ENCODE results near the gene KIF26B.
"Not testable (repeated sequence)": the region's sequence is repeated elsewhere in the genome, so short reads cannot be mapped to it uniquely, and the experiment has no call there.

The KIF26B gene

DNA sequence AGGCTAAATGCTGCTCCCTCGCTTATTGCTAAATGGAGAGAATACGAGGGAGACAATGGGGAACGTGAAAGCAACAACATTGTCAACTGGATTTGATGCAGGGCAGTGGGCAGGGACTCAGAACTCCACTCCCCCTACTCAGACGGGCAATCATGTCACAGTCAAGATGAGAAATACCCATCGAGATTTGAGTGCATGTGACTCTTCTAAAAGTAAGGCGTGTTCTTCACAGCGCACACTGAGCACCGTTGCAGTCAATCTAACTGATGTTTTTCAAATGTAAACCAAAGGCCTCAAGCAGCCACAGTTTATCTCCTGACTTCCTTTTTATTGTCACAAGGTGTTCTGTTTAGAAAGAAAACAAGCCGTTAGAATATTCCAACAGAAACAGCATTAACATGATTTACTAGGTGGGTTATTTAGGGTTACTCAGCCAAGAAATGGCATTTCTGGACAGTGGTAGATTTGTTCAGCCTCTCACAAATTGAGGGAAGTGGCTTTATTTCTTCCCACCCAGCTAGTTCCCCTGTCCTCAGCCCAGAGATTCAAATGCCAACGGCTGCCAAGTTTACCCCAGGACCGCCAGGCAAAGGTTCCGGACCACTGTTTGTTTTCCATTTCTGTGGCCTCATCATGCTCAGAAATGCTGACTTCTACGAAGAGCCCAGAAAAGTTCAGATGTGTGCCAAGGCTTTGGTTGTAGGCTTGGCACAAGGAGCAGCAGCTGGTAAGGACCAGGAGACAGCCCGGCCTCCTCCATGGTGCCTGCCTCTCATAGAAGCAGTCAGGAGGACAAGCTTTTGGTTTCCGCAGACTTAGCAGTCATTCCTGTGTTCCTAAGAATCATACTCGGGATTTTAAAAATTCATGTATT lies 171.4 kb downstream of the KIF26B start:
- no peak for TF ChIP-seq Cebpa-rat (IDR thresholded peaks at IDR 0.05)
- Histone ChIP-seq H4K20me1 (no peaks in the 10 kb centered on the region), H3K4me2 (no peak overlapping the region), H3K9ac (no peak overlapping the region), H3K4me1 (0 out of 20 replicates have a peak, but pooled peaks cover 0 to 4% (median 0%) of the 10 kb centered on the region in 10 experiments), H3K9me3 (replicated peaks in 1 of 11) (no peaks in the 10 kb centered on the region), H3K36me3 (no peaks in the 10 kb centered on the region), H3K4me3 (no peak overlapping the region), H3K27me3 (no peaks in the 10 kb centered on the region), H3K27ac (no peak overlapping the region)

DNA sequence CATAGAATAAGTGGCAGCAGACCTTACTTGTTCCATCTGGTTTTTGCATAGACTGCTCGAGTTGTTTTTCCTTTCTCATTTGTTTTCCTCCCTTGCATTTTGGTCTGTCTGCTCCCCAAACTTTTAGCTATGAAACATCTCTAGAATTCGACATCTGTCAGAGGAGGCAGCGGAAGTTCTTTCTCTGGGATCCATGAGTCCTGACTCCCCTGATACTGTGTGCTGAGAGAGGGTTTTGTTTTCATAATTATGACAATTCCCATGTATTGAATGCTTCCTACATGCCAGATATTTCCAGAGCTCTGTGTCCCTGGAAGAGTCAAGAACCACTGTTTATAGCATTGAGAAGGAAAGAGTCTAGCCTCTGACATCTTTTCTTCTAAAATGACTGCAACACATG lies 172.6 kb downstream of the KIF26B start:
- Histone ChIP-seq H3K4me1 (0 out of 20 replicates have a peak, but pooled peaks cover 0 to 4% (median 0%) of the 10 kb centered on the region in 10 experiments), H3K4me3 (no peak overlapping the region), H3K36me3 (no peaks in the 10 kb centered on the region), H3K9ac (no peak overlapping the region), H3K4me2 (no peak overlapping the region), H3K9me3 (replicated peaks in 1 of 11) (no peaks in the 10 kb centered on the region), H3K27me3 (no peaks in the 10 kb centered on the region), H4K20me1 (no peaks in the 10 kb centered on the region), H3K27ac (no peak overlapping the region)
- TF ChIP-seq Cebpa-rat (IDR thresholded peaks at IDR 0.05): no peak

DNA sequence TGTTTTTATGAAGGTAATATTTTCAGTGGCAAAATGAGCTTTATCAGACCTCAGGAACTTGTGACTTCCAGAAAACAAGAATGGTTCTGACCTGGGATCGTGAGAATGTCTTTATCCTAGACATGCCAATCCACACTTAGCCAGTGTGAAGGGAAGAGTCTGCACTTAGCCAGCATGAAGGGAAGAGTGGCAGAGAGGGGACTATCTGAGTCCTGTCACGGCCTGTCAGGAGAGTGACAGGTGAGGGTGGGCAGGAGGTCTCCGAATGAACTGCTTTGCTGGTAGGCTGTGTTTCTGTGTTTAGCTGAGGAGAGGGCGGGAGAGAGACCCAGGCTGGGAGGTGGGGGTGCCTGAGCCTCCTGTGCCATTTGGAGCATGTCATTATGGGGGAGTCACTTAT lies 173.1 kb downstream of the KIF26B start:
- Histone ChIP-seq H3K9me3 (replicated peaks in 1 of 11) (no peaks in the 10 kb centered on the region), H3K27me3 (no peaks in the 10 kb centered on the region), H3K4me3 (no peak overlapping the region), H4K20me1 (no peaks in the 10 kb centered on the region), H3K36me3 (no peaks in the 10 kb centered on the region), H3K9ac (no peak overlapping the region), H3K27ac (no peak overlapping the region), H3K4me1 (0 out of 20 replicates have a peak, but pooled peaks cover 0 to 4% (median 0%) of the 10 kb centered on the region in 10 experiments), H3K4me2 (no peak overlapping the region)
- no peak for TF ChIP-seq Cebpa-rat (IDR thresholded peaks at IDR 0.05)

DNA sequence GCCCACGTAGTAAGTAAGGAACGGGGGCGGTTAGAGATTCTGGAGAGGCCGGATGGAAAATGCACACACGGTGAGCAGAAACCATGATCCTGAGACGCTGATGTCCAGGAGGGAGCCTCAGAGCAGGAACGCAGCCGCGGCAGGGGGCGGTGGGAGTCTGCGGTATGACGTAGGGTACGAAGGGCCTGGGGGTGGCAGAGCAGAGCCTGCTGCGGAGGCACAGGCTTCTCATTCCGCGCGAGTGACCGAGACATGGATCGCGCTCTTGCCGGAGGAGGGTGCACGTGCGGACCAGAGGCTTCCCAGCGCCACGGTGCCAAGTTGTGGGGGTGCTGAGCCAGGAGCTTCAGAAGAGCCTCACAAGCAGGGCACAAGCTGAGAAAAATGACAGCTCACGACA lies 176.2 kb downstream of the KIF26B start:
- no peaks in the 10 kb centered on the region for H3K36me3 ChIP-seq
- H4K20me1 ChIP-seq: no peaks in the 10 kb centered on the region
- peaks cover 0 to 3% (median 0%) of the 10 kb centered on the region in 11 experiments; a peak in 1 of 22 replicates for H3K9me3 ChIP-seq (replicated peaks in 1 of 11)
- no peak for TF ChIP-seq Cebpa-rat (IDR thresholded peaks at IDR 0.05)
- H3K9ac ChIP-seq: no peak overlapping the region
- no peak overlapping the region for H3K4me2 ChIP-seq
- H3K4me3 ChIP-seq: no peak overlapping the region
- no peak overlapping the region for H3K27ac ChIP-seq
- H3K27me3 ChIP-seq: no peaks in the 10 kb centered on the region
- no peaks in the 10 kb centered on the region for H3K4me1 ChIP-seq

DNA sequence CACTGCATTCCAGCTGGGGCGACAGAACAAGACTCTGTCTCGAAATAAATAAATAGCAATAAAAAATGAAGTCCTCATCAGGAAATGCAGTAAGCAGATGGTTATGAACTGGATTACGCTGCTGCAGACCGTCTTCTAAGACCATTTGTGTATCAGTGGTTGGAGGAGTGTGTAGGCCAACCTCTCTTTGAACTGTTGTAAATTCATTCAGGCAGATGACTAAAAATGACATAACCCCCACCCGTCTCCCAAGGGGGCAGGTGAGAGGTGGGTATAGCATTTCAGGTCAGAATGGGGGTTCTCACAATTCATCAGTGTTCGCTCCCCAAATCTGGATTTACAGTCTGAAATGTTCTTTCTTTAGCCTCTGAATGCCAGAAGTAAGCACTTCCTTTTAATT lies 177.3 kb downstream of the KIF26B start:
- Histone ChIP-seq H3K27me3 (no peaks in the 10 kb centered on the region), H3K9ac (no peak overlapping the region), H3K4me2 (no peak overlapping the region), H3K36me3 (no peaks in the 10 kb centered on the region), H3K4me1 (no peaks in the 10 kb centered on the region), H3K4me3 (no peak overlapping the region), H3K9me3 (replicated peaks in 1 of 11) (peaks cover 0 to 3% (median 0%) of the 10 kb centered on the region in 11 experiments; a peak in 1 of 22 replicates), H4K20me1 (no peaks in the 10 kb centered on the region), H3K27ac (no peak overlapping the region)
- TF ChIP-seq Cebpa-rat (IDR thresholded peaks at IDR 0.05): no peak

DNA sequence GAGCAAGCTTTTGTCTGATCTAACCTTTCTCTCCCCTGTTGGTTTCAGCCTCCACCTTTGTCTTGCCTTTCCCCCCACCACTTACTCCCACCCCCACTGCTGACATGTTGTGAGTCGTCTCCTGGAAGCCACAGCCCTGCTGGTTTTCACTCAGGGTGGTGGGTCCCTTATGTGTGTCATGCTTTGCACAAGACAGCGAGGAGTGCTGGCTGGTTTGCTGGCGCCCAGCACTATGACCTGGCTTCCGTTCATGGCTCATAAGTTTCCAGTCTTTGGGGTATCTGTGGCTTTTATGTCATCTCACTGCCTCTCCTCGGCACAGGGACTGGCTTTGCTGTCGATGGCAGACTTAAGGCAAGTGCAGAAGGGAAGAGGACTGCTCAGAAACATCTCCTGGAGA lies 177.7 kb downstream of the KIF26B start:
- no peak overlapping the region for H3K27ac ChIP-seq
- no peaks in the 10 kb centered on the region for H3K4me1 ChIP-seq
- H4K20me1 ChIP-seq: no peaks in the 10 kb centered on the region
- no peak for TF ChIP-seq Cebpa-rat (IDR thresholded peaks at IDR 0.05)
- H3K36me3 ChIP-seq: no peaks in the 10 kb centered on the region
- H3K9ac ChIP-seq: no peak overlapping the region
- H3K27me3 ChIP-seq: no peaks in the 10 kb centered on the region
- no peak overlapping the region for H3K4me3 ChIP-seq
- no peak overlapping the region for H3K4me2 ChIP-seq
- peaks cover 0 to 3% (median 0%) of the 10 kb centered on the region in 11 experiments; a peak in 1 of 22 replicates for H3K9me3 ChIP-seq (replicated peaks in 1 of 11)

DNA sequence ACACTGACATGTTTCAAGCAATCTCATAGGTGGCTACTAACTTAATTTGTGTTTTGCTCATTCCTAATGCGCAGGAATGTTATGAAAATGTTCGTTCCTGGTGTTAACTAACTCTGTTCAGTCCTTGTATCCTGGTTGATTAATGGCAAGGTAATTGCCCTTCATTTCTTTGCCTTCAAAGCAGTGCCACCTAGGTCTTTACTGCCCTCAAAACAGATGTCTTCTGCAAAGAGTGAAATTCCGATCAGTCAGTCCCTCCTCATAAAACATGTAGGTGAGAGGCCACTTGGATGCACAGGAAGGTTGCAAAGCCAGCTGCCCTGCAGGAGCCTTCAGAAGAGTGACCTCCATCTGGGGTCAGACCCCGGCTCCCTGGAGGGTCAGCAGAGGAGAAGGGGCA lies 179.4 kb downstream of the KIF26B start:
- Histone ChIP-seq H3K27me3 (no peaks in the 10 kb centered on the region), H3K9ac (no peak overlapping the region), H4K20me1 (no peaks in the 10 kb centered on the region), H3K27ac (no peak overlapping the region), H3K9me3 (replicated peaks in 1 of 11) (peaks cover 0 to 14% (median 0%) of the 10 kb centered on the region in 11 experiments; a peak in 3 of 22 replicates), H3K4me3 (no peak overlapping the region), H3K36me3 (no peaks in the 10 kb centered on the region), H3K4me2 (no peak overlapping the region), H3K4me1 (peaks cover 0 to 13% (median 6%) of the 10 kb centered on the region in 10 experiments; a peak in 9 of 20 replicates)
- no peak for TF ChIP-seq Cebpa-rat (IDR thresholded peaks at IDR 0.05)

DNA sequence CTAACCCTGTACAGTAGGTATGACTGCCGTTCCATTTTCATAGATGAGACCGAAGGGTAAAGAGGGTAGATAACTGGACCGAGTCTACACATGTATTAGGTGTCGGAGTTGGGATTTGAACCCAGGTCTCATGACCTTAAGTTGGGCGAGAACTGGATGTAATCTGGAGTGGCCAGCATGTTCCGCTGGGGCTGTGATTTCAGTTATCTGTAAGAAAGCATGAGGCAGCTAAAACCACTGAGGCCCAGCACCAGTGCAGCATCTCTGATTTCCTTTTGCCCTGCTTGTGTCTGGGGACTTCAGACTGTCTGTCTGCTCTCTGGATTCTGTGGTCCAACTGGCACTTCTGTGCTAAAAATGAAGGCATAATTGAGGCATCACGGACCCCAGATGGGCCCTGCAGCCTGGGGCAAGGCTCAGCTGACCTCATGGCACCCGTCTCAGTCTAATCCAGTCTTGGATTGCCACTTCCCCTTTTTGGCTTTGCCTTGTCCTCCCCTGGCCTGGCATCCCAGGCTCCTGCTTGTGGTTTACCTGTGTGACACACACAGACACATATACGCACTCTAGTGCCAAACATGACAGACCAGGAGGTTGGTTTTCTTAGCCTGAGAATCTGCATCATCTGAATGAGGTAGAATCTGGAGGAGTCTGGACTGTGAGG lies 180.2 kb downstream of the KIF26B start:
- no peak for TF ChIP-seq Cebpa-rat (IDR thresholded peaks at IDR 0.05)

DNA sequence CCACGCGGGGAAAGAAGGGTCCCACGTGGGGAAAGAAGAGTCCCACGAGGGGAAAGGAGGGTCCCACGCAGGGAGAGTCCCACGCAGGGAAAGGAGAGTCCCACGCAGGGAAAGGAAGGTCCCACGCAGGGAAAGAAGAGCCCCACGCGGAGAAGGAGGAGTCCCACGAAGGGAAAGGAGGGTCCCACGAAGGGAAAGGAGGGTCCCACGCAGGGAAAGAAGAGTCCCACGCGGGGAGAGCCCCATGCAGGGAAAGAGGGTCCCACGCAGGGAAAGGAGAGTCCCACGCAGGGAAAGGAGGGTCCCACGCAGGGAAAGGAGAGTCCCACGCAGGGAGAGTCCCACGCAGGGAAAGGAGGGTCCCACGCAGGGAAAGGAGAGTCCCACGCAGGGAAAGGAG lies 180.9 kb downstream of the KIF26B start:
- not testable (repeated sequence) for H4K20me1 ChIP-seq, H3K9ac ChIP-seq, H3K4me3 ChIP-seq, H3K27ac ChIP-seq, H3K36me3 ChIP-seq, H3K27me3 ChIP-seq, H3K4me2 ChIP-seq
- peaks cover 0 to 14% (median 0%) of the 10 kb centered on the region in 11 experiments; a peak in 3 of 22 replicates for H3K9me3 ChIP-seq (replicated peaks in 1 of 11)
- peaks cover 0 to 13% (median 6%) of the 10 kb centered on the region in 10 experiments; a peak in 9 of 20 replicates for H3K4me1 ChIP-seq

More for the DNA sequence above, 180.2 kb downstream of the KIF26B start:
- peaks cover 0 to 13% (median 6%) of the 10 kb centered on the region in 10 experiments; a peak in 9 of 20 replicates for H3K4me1 ChIP-seq
- peaks cover 0 to 14% (median 0%) of the 10 kb centered on the region in 11 experiments; a peak in 3 of 22 replicates for H3K9me3 ChIP-seq (replicated peaks in 1 of 11)
- no peaks in the 10 kb centered on the region for H3K36me3 ChIP-seq
- H3K9ac ChIP-seq: no peak overlapping the region
- no peaks in the 10 kb centered on the region for H3K27me3 ChIP-seq
- H3K4me3 ChIP-seq: no peak overlapping the region
- H3K27ac ChIP-seq: no peak overlapping the region
- no peaks in the 10 kb centered on the region for H4K20me1 ChIP-seq
- H3K4me2 ChIP-seq: no peak overlapping the region
